VCaP (cell line): ENCODE measurements around the gene FHIT.

ENCODE experiments used
- H3K27ac ChIP-seq: fragments of 450-650 bp; 2 replicates; pipeline ENCODE4 v1.5.1; 2017
- TF ChIP-seq, protein P1 (sequence below): fragments of 450-650 bp; conservative IDR thresholded peaks from 2 replicates; pipeline ENCODE4 v1.5.1; 2017; ENCODE audit warnings: mild to moderate bottlenecking, moderate library complexity

Gene FHIT

DNA sequence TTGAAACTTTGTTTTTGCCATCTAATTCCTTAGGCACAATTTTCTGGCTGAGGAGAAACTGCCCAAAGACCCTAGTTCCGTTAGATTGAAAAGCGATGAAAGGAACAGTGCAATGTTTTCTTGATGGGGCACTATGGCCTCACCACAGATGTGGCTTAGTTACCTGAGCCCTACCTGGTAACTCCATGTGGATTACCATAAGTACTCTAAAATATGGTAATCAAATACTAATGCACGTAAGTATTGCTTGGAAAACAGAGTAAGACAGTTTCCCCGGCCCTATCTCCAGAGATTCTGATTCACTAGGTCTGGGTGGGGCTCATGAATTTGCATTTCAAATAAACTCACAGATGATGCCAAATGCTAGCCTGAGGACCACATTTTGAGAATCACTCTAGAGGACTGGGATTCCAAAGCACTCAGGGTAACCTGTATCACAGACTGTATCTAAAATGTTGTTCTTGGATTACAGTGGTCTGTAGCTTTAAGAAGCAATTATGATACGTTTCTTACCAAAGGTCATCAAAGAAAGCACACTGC lies 806.3 kb downstream of the FHIT start:
- H3K27ac ChIP-seq, result no peak overlapping the region
- TF ChIP-seq, protein P1, sequence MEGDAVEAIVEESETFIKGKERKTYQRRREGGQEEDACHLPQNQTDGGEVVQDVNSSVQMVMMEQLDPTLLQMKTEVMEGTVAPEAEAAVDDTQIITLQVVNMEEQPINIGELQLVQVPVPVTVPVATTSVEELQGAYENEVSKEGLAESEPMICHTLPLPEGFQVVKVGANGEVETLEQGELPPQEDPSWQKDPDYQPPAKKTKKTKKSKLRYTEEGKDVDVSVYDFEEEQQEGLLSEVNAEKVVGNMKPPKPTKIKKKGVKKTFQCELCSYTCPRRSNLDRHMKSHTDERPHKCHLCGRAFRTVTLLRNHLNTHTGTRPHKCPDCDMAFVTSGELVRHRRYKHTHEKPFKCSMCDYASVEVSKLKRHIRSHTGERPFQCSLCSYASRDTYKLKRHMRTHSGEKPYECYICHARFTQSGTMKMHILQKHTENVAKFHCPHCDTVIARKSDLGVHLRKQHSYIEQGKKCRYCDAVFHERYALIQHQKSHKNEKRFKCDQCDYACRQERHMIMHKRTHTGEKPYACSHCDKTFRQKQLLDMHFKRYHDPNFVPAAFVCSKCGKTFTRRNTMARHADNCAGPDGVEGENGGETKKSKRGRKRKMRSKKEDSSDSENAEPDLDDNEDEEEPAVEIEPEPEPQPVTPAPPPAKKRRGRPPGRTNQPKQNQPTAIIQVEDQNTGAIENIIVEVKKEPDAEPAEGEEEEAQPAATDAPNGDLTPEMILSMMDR, result no peak

- no peak overlapping the region for H3K27ac ChIP-seq
- TF ChIP-seq, protein P1, result no peak
Measured at GRCh38 chr3:60440869-60441268, 810.4 kb downstream of the FHIT start.

DNA sequence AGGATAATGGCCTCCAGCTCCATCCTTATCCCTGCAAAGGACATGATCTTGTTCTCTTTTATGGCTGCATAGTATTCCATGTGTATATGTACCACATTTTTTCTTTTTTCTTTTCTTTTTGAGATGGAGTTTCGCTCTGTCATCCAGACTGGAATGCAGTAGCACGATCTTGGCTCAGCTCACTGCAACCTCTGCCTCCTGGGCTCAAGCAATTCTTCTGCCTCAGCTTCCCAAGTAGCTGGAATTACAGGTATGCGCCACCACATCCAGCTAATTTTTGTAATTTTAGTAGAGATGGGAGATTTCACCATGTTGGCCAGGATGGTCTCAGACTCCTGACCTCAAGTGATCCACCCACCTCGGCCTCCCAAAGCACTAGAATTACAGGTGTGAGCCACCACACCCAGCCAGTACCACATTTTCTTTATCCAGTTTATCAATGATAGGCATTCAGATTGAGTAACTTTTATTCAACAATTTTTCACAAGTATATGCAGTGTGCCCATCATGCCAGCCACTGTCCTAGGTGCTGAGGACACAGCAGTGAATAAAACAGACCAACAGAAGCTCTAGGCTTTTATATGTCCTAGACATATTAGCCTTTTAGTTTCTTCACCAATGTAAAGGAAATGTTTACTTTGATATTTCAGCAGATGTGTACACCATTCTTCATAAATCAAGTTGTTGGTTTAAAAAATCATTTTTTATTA lies 815.2 kb downstream of the FHIT start:
- TF ChIP-seq, protein P1, result no peak
- no peak overlapping the region for H3K27ac ChIP-seq

DNA sequence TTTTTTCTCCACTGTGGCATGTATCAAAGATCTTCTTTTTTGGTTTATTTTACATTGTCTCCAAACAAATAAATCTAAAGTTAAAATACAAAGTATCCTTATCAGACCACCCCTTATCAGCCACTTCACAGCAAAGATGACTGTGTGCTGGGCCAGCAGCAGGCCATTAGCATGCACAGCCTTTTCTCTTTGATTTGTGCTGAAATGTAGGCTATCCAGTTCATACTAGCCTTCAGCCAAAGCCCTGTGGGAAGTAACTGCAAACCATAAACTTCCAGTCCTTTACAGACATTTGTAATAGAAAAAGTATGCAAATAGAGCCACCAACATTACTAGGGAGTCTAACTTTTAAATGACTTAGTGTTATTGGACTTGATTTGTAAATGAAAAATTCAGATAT lies 816.3 kb downstream of the FHIT start:
- no peak overlapping the region for H3K27ac ChIP-seq
- TF ChIP-seq, protein P1, result no peak

GRCh38 chr3:60434323-60434722 lies 816.9 kb downstream of the FHIT start:
- H3K27ac ChIP-seq, result no peak overlapping the region
- TF ChIP-seq, protein P1, result no peak

- TF ChIP-seq, protein P1, result no peak
- H3K27ac ChIP-seq, result no peak overlapping the region
Measured at GRCh38 chr3:60431599-60431958, 819.7 kb downstream of the FHIT start.

GRCh38 chr3:60430205-60430604 lies 821.0 kb downstream of the FHIT start:
- no peak overlapping the region for H3K27ac ChIP-seq
- TF ChIP-seq, protein P1, result no peak
